ENCODE measurements around the gene CCNI.
"Not testable (repeated sequence)": the region's sequence is repeated elsewhere in the genome, so short reads cannot be mapped to it uniquely, and the experiment has no call there.

Gene CCNI

DNA sequence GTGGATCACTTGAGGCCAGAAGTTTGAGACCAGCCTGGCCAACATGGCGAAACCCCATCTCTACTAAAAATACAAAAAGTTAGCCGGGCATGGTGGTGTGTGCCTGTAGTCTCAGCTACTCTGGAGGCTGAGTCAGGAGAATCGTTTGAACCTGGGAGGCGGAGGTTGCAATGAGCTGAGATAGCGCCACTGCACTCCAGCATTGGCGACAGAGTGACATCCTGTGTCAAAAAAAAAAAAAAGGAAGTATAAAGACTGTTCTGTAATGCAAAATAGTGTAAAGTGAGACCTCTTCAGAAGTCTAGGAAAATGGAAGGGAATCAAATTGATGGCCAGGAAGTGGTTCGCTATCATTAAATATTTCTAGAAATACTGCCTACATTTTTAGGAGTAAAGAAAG, 5.0 kb upstream of the CCNI start:
- DNase-seq = not testable (repeated sequence)

DNA sequence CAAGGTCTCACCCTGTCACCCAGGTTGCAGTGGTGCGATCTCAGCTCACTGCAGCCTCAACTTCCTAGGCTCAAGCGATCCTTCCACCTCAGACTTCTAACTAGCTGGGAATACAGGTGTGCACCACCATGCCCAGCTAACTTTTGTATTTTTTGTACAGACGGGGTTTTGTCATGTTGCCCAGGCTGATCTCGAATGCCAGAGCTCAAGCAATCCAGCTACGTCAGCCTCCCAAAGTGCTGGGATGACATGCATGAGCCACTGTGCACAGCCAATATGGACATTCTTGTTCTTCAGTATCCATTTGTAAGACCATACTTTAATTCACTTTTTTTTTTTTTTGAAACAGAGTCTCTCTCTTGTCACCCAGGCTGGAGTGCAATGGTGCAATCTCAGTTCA, 3.5 kb upstream of the CCNI start:
- no peak for DNase-seq

DNA sequence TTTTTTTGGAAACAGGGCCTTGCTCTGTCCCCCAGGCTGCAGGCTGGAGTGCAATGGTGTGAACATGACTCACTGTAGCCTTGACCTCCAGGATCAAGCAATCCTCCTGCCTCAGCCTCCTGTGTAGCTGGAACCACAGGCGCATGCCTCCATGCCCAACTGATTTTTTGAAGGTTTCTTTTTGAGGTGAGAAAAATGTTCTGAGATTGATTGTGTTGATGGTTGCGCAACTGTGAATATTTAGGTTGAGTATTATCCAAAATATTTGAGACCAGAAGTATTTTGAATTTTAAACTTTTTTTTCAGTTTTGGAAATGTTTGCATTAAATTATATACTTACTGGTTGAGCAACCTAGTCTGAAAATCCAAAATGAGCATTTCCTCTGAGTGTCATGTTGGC, 2.6 kb upstream of the CCNI start:
- no peak for DNase-seq

DNA sequence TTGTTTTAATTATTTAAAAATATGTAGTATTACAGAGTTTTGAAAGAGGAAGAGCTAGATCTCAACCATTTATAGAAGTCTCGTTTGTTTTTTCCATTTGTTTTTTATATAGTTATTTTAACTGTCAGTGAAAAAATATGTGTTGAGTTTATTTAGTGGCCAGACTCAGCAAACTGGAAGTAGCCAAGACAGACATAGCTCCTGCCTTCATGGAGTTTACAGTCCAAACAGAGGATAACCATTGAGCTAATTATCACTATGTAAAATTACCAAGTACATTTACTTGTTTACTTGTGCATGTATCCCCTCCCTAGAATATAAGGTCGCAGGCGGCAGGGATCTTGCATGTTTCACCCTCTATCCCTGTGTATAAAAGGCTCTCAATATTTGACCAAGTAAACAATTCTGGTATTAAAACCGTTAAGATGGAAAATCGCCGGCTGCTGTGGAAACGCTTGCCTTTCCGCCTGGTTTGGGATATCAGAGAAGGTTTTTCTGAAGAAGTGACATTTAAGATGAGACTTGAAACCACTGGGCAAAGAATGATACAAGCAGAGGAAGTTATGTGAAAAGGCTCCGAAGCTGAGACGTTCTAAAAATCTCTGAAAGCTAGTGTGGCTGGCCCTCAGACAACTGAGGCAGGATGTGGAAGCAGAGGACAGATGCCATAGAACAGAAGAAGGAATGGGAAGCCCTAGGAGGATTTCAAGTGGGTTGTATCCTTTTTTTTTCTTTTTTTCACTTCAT, 1.3 kb upstream of the CCNI start:
- no peak for DNase-seq

DNA sequence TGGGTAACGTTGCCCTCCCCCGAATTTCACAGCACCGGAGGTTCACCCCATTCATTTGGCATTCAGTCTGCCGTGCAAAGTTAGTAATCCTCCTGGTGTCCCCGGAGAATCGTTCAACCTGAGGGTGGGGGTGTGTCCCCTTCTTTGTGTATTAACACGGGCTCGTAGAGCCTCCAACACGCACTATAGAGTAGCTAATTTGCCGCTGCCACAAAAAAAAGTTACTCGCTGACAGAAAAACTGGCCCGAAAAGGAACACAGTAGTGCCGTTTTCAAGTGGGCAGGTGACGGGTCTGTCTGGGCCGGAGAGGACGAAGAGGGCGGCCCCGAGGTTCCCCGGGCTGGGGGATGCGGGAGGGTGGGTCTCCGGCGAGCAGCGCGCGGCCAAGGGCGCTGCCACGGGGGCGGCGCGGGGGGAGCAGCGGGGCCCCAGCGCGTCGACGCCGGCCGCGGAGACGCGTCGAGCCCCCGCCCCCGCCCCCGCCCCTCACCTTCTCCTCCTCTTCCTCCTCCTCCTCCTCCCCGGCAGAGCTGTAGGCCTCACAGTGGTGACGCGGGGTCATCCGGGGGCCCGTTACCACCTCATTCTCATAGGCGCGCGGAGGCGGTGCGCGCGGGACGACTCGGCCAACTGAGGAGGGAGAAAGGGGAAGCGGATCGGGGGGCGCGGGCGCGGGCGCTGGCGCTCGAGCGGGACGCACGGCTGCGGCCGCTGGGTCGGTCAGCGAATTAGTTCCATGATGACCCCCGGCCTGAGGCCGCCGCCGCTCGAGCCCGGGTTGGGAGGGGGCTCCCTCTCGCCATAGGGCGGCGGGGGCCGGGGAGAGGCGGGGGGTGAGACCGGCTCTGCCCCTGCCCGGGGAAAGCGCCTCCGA, 571 bp downstream of the CCNI start:
- no peak for DNase-seq

DNA sequence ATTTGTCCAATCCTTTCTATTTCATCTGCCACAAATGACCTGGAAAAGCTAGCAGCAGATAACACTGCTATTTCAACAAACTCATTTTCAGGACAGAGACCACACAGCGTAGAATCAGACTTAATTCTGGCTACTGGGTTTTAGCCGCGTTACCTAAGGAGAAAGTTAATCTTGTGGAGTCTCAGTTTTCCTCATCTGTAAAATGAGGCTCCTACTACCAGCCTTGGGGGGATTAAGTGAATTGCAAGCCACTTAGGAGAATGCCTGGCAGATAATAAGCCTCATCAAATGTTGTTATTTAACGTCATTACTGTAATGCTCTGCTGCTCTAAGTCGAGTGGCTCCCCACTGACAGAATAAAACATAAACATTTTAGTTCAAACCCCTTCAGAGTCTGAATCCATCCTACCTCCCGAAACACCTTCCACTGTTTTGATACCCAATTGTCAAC, 1.4 kb downstream of the CCNI start:
- DNase-seq = no peak

DNA sequence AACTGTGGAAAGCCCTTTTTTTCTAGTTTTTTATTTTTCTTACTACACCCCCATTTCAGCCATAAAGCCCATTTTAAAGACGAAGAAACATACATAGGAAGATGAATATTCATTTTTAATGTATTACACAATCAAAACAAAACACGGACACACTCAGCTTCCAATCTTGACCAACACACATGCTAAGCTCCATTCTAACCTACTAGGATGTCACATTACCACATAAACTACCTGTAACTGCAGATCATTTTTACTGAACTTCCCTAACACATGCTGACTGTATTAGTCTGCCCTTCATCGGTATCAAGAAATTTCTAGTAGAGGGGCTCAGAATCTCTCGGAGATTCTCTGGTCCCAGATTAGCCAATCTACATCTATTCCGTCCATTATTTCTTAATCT, 1.8 kb downstream of the CCNI start:
- DNase-seq = no peak

DNA sequence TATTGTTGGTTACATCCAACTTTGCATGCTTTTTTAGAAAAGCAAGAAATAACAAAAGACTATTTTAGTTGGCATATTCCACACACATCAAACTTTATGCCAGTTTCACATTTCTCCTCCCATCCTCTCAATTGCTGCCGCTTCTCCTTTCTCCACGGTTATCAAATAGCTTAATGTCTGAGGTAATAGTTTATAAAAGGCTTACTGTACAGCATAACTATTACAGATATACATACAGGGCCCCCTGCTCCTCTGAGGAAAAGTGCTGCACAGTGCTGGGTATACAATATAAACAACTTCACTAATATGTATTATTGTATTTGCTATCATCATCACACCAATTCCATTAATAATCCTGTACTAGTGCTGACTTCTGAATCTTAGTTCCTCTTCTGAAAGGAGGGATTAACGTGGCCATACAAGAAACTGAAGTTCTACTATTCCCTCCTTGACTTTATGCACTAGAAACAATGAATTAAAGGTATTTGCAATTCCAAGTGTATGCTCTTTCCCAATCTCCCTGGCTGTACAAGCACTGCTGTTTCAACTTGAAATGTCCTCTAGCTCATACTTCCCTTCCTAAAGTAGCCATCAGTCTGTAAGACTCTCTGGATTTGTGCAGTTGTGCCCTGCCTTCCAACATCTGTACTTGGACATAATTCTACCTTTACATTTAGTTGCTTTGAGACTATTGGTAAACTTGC, 2.5 kb downstream of the CCNI start:
- no peak for DNase-seq

DNA sequence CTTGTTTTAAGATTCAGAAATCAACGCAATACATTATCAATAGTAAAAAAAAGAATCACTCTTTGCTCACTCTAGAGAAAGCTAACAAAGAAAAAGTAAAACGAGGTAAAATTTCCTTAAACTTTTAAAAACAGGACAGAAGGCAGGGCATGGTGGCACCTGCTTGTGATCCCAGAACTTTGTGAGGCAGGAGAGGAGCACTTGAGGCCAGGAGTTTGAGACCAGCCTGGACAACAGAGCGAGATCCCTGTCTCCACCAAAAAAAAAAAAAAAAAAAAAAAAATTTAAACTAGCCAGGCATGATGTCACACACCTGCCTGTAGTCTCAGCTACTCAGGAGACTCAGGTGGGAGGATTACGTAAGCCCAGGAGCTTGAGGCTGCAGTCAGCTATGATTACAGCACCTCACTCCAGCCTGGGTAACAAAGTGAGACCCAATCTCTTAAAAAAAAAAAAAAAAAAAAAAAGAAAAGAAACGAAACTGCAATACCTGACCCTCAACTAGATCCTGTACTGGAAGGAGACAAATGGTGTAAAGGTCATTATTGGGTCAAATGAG, 3.5 kb downstream of the CCNI start:
- no peak for DNase-seq

DNA sequence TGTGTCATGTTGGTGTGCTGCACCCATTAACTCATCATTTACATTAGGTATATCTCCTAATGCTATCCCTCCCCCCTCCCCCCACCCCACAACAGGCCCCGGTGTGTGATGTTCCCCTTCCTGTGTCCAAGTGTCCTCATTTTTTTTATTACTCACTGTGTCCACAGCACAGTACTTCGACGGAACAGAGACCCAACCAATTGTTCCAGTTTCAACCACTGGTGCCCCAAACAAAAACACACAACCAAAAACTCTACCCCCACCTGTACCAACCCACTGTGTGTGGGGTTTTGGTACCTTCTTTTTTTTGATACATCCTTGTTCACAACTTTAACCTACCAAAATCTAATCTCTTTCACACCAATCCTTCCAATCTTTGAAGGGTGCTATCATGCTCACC, 6.3 kb downstream of the CCNI start:
- not testable (repeated sequence) for DNase-seq

DNA sequence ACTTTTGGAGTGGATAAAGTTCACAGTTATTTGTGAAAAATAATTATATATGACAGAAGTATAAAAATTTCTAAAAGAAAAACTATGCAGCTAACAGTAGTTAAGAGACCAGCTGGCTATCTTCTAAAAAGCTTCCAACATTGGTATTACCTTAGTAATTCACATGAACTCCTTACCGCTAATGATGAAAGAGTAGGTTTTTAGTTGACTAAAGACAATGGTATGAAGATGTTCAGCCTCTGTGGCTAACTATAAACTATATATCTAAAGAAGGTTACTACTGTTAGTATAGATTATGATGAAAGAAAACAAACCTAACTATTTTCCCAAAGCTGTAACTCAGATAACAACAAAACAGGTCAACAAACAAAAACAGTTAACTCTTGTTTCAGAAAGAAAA, 10.4 kb downstream of the CCNI start:
- no peak for DNase-seq

DNA sequence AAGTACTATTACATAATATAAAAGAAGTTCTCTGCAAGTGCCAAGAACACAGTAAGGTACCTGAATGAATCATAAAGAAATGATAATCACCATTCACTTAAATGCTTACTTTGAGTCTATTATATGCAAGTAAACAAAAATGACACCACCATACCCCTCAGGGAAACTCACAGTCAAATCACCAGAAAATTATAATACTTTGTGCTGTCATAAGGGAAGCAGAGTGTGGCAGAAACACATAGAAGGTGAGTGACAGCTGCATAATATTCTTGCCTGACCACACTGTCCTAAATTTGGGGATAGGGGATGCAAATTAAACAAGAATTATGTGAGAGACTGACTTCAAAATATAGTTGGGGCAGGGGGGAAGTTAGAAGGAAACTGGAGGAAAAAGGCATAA, 12.9 kb downstream of the CCNI start:
- DNase-seq = no peak

DNA sequence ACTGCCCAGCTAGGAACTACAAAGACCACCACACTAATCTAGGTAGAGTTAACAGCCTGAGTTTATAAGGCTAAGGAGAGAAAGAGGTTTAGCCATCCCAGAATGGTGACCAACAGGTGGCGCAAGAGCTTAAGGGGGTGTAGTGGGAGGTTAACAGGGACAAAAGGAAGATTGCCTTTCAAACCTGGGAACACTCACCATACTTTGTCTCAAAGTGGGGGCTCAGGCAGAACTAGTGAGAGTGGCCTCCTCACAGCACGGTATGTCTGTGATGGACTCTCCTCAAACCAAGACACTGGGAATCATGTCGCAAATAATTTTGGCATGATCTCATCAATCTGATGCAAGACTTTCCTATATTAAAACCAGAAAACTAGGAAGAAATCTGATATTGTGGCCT, 23.4 kb downstream of the CCNI start:
- DNase-seq = no peak

DNA sequence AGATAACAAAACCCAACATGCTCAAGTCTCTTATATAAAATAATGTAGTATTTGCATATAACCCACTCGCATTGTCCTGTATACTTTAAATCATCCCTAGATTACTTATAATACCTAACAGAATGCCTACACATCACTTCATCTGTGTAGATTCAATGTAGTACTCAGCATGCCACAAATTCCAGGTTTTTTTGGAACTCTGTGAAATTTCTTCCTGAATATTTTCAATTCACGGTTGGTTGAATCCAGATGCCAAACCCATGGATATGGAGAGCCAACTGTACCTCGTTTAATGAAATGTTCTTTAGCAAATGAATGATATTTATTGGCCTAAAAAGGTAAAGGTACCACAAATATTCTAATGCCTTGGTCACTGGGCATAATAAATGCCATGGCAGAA, 24.8 kb downstream of the CCNI start:
- no peak for DNase-seq

DNA sequence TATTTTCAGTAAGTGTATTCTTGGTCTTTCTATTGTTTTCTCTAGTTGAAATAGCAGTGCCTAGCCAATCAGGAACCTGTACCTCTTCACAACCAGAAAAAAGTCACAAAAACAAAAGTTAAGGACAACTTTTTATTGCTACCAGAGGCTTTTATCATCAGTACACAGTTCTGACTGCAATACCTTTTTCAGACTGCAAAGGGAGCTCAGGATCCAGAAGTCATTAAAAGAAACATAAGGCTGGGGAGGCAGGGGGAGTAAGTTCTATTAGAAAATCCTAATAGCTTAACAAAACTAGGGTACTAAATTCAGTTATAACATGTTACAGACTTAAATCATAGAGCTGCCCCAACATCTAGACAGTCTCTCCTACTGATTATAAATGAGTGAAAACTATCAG, 28.8 kb downstream of the CCNI start:
- no peak for DNase-seq

DNA sequence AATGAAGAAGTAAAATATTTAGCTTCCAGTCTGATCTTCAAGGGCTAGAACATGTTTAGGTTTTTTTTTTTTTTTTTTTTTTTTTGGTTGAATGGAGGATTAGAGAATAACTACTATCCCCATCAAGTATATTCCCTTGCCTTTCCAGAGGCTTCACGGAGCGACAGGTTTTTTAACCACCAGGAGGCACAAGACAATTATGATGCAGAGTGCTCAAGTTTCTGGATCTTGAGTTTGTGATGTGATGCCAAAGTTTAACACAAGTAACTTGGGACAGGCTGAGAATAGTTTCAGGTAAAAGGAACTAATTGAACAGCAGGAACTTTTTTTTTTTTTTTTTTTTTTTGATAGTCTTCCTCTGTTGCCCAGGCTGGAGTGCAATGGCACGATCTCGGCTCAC, 30.3 kb downstream of the CCNI start:
- no peak for DNase-seq

DNA sequence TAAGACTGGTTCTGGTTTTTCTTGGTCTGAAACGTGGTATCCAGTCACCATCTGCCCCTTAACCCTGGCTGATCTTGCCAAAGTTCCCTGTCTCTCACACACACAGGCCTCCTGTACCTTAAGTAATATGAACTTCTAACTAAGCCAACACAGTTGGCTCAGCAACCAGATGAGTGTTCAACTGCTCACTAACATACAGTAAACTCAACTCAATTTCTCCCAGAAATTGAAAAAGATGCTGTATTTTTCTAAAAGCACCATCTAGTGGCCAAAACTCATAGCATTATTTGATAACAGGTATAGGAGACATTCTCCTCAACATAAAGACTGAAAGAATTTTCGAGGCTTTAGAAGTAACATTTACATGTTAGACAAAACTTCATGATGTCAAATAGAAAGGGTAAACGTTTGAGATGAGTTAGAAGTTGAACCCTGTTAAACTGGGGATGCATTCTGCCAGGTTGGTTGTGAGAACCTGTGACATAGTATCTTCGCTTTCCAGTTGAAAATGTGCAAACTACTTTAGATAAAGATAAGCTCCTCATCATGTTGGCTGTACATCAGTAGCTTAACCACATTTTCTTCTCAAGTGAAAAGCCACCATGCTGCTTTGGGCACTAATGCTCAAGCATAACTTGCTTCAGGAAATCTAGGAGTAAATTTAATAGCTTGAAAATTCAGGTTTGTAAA, 31.2 kb downstream of the CCNI start:
- DNase-seq = no peak

DNA sequence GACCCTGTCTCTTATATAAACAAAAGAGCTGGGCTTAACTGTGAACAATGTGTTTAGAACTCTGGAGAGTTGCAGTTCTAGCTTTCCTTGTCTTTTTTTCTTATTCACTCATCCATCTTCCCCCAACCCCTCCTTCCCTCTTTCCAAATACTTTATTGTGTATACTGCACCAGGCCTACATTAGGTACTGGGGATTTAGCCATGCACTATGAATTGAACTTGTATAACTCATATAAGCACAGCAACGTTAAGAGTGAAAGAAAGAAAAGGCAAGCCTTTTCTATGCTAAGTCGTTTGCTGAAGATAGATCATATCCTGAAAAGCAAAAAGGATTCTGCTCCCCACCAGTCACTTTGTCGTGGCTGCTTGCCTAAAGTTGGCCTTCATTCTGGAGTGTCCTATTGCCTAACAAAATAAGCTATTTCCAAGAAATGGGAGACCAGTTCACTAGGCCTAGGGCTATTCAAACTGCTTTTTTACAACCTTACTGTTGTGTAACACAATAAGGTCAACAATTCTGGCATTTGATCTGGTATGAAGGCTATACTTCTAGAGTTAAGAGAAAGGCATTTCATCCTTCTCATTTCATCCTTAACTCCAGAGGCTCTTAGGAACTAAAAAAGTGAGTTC, 32.2 kb downstream of the CCNI start:
- no peak for DNase-seq

DNA sequence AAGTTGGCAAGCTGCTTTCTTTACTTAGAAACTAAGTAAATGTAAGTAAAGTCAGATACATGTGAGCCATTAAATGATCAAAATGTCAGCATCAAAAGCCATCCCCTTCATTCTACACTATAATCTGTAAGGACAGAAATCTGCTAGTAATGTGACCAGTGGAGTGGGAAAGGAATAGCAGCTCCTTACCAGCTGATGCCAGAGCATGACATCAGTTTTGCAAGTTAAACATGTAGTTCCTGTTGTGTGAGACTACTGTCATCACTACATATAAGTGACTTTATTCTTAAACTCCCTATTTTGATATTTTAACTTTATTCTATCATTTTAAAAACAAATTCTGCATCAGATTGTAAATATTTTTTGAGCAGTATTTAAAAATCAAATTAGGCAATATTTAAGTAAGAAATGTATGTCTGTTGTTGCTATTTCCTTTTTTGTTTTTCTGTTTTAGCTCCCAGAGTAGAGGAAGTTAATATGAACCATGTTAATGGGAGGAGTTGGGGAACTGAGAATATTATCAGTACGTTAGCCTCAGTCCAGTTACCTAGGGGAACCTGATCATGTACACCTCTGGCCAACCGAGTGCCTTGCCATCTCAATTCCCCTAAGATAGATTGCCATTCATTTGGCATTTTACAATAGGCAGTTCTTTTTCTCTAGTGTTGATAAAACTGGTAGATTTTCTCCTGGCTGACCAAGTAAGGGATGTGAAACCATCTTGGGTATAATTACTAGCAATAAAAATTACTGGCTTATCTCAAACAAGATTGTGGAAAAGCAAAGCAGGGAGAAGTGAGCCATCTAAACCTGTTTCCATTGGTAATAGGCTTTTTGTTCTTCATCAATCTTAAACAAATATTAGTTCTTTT, 34.7 kb downstream of the CCNI start:
- DNase-seq = no peak

DNA sequence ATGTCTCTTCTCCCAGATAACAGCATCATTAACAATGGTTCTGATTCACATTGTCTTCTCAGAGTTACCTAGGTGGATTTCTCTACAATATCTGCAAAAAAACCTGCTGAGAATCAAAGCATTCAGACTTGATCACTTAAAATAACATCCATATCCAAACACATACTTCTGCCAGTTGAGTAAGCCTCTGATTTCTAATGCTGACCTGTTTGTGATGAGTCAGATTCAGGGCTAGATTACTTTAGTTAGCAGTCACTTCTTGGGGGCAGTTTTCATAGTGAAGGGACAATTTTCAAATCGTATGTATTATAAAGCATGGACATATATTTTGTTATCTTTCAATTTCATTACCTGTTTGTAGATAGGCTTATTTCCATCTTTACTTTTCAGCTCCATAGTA, 35.5 kb downstream of the CCNI start:
- no peak for DNase-seq

DNA sequence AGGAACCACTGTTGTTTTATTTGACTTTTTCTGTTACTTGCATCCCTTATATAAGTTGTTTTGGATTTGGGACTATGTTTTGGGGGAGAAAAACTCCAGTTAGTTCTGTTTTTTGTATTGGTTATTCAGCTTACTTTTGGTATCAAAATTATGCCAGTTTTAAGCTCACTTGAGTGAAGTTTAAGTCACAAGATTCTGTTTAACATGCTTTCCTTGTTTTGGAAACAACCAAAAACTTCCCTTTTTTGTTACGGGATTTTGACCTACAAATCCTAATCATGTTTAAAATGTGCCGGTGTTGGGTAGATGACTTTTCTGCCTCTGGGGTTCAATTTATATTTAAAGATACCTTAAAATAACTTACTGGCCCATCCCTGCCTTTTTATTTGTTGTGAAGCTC, 36.0 kb downstream of the CCNI start:
- DNase-seq = no peak

Measured in NCI-H446 treated with DMSO at 0.1 percent for 48 hours (cell line).